Measurements from ENCODE around the gene MALRD1. TPM values are rescaled to one million over a fixed set of nuclear protein-coding genes. Genes with fewer than 3 reads are reported as not detected.

MALRD1 gene
- total RNA-seq, 1 experiment from 2014 or later: not detected

- Histone ChIP-seq H3K9me3 (ENCODE audit: control insufficient read depth, insufficient read depth, low read depth, low read length) (no peaks in the 10 kb centered on the region), H3K27me3 (ENCODE audit: control insufficient read depth, insufficient read depth, low read length) (no peaks in the 10 kb centered on the region), H3K4me1 (ENCODE audit: control insufficient read depth, insufficient read depth, low read length) (no peaks in the 10 kb centered on the region), H3K36me3 (ENCODE audit: control insufficient read depth, insufficient read depth, low read length) (no peaks in the 10 kb centered on the region), H3K27ac (ENCODE audit: low read length) (no peak overlapping the region), H3K4me3 (ENCODE audit: low read depth in 2 of 2, low read length in 2 of 2) (no peak overlapping the region)
- ChIA-PET CTCF (no interaction called here), POLR2A (no interaction called here)
- no TSS peak for BruUV-seq (replicated peaks)
- TF ChIP-seq SIN3A (IDR thresholded peaks at IDR 0.05; ENCODE audit: borderline replicate concordance, insufficient read depth, low read depth, low read length) (no peak), CTCF (IDR thresholded peaks at IDR 0.05) (no peak), TCF7L2 (IDR thresholded peaks at IDR 0.05; ENCODE audit: low read depth, low read length) (no peak), POLR2AphosphoS5 (IDR thresholded peaks at IDR 0.05; ENCODE audit: low read depth, low read length) (no peak), REST (IDR thresholded peaks at IDR 0.05; ENCODE audit: insufficient read depth in 1 of 2, low read depth in 2 of 2, low read length in 1 of 2) (no peak)
- in situ Hi-C loops (cut with HindIII; ENCODE audit: low pct_unique_long_range_greater_than_20kb, low sequenced_read_pairs) (no loop called here), intact Hi-C loops (cut with micrococcal nuclease; ENCODE audit: unreplicated experiment) (no loop called here)
- no peak for ATAC-seq
- no peak for DNase-seq (ENCODE audit: low read depth, low spot score)
These were observed 58.8 kb downstream of the MALRD1 start for GRCh38 chr10:19107406-19107805.

- in situ Hi-C loops (cut with HindIII; ENCODE audit: low pct_unique_long_range_greater_than_20kb, low sequenced_read_pairs): no loop called here
- H3K9me3 ChIP-seq (ENCODE audit: control insufficient read depth, insufficient read depth, low read depth, low read length): no peaks in the 10 kb centered on the region
- ATAC-seq (no peak), DNase-seq (ENCODE audit: low read depth, low spot score) (no peak)
- no peak for TF ChIP-seq TCF7L2 (IDR thresholded peaks at IDR 0.05; ENCODE audit: low read depth, low read length)
- TF ChIP-seq SIN3A (IDR thresholded peaks at IDR 0.05; ENCODE audit: borderline replicate concordance, insufficient read depth, low read depth, low read length): no peak
- no peak for TF ChIP-seq REST (IDR thresholded peaks at IDR 0.05; ENCODE audit: insufficient read depth in 1 of 2, low read depth in 2 of 2, low read length in 1 of 2)
- no peak for TF ChIP-seq CTCF (IDR thresholded peaks at IDR 0.05)
- TF ChIP-seq POLR2AphosphoS5 (IDR thresholded peaks at IDR 0.05; ENCODE audit: low read depth, low read length): no peak
- no peaks in the 10 kb centered on the region for H3K4me1 ChIP-seq (ENCODE audit: control insufficient read depth, insufficient read depth, low read length)
- H3K27me3 ChIP-seq (ENCODE audit: control insufficient read depth, insufficient read depth, low read length): no peaks in the 10 kb centered on the region
- ChIA-PET CTCF (no interaction called here), POLR2A (no interaction called here)
- intact Hi-C loops (cut with micrococcal nuclease; ENCODE audit: unreplicated experiment): no loop called here
- H3K36me3 ChIP-seq (ENCODE audit: control insufficient read depth, insufficient read depth, low read length): no peaks in the 10 kb centered on the region
- H3K4me3 ChIP-seq (ENCODE audit: low read depth in 2 of 2, low read length in 2 of 2): no peak overlapping the region
- H3K27ac ChIP-seq (ENCODE audit: low read length): no peak overlapping the region
- no TSS peak for BruUV-seq (replicated peaks)
These were observed 63.1 kb downstream of the MALRD1 start for GRCh38 chr10:19111501-19112267.

Data from Panc1 (cell line).